Endothelial cell of umbilical vein (primary cell): ENCODE results near the gene C1QA. TPM values are rescaled to one million over a fixed set of nuclear protein-coding genes. Genes with fewer than 3 reads are reported as not detected.

Experiments
- BruUV-seq: library from RNA; stranded (reverse); fragments of 400-500 nt; replicated peaks from 2 replicates; lab custom pipeline; 2021; lab: Mats Ljungman, UMichigan
- CTCF ChIA-PET: fragments of 300-600, 350-600 bp; sonication (Branson Sonifier 250); formaldehyde crosslinking; loops from one replicate; lab custom pipeline; 2021; ENCODE audit warnings: antibody characterized with exemption, inconsistent platforms; lab: Charles Lee
- POLR2A ChIA-PET: fragments of 300-600, 350-600 bp; sonication (Branson Sonifier 250); formaldehyde crosslinking; loops from one replicate; lab custom pipeline; 2021; ENCODE audit warnings: antibody characterized with exemption, inconsistent platforms; lab: Charles Lee
- DNase-seq: peaks from one replicate; pipeline ENCODE4 v3.0.0-alpha.2; 2011; ENCODE audit warnings: low read depth, low spot score
- FAIRE-seq: peaks from 2 replicates; lab custom pipeline; 2011; peaks lifted over from hg19 to GRCh38; lab: Jason Lieb, UNC
- H2AFZ ChIP-seq: 2 replicates; pipeline ENCODE4 v1.6.0; 2012; ENCODE audit warnings: low read depth, low read length, control low read depth, inconsistent platforms
- H3K27ac ChIP-seq: 2 replicates; pipeline ENCODE4 v1.5.1; 2011; ENCODE audit warnings: low read depth, mild to moderate bottlenecking, control low read depth, low read length, moderate library complexity; ENCODE audit not compliant: insufficient read depth
- H3K27me3 ChIP-seq, 2 experiments: 2 replicates each; pipeline versions ENCODE4 v1.6.0 to v1.6.1; 2011; ENCODE audit warnings: low read length in 2 of 2, mixed read lengths in 1 of 2; ENCODE audit not compliant: control insufficient read depth in 2 of 2, insufficient read depth in 2 of 2
- H3K36me3 ChIP-seq, 2 experiments: 2 replicates in 1 of 2; 3 replicates in 1 of 2; pipeline ENCODE4 v1.5.1; 2011; ENCODE audit warnings: low read length in 2 of 2, mild to moderate bottlenecking in 1 of 2, moderate library complexity in 1 of 2; ENCODE audit not compliant: control insufficient read depth in 2 of 2, insufficient read depth in 2 of 2; ENCODE audit errors: extremely low read depth in 1 of 2
- H3K4me1 ChIP-seq: 3 replicates; pipeline ENCODE4 v1.5.1; 2011; ENCODE audit warnings: mild to moderate bottlenecking, low read length; ENCODE audit not compliant: control insufficient read depth, insufficient read depth; ENCODE audit errors: extremely low read depth
- H3K4me2 ChIP-seq: 2 replicates; pipeline ENCODE4 v1.6.1; 2011; ENCODE audit warnings: low read length, control low read depth, mixed read lengths; ENCODE audit not compliant: insufficient read depth
- H3K4me3 ChIP-seq, 3 experiments: fragments of 200-600 bp in 1 of 3; sonication (generic), shearing (Covaris generic) in 1 of 3; replicated peaks in 1 of 3; 2 replicates each; pipeline ENCODE4 v1.5.1; 2011 to 2016; ENCODE audit warnings: control low read depth in 3 of 3, low read length in 3 of 3, mild to moderate bottlenecking in 2 of 3, inconsistent platforms in 1 of 3, low read depth in 1 of 3, moderate library complexity in 1 of 3; ENCODE audit not compliant: insufficient read depth in 1 of 3
- H3K79me2 ChIP-seq: 2 replicates; pipeline ENCODE4 v1.6.0; 2012; ENCODE audit warnings: low read length, inconsistent platforms; ENCODE audit not compliant: control insufficient read depth, insufficient read depth
- H3K9ac ChIP-seq: replicated peaks from 2 replicates; pipeline ENCODE3; 2011; ENCODE audit warnings: low read length, control low read depth; ENCODE audit not compliant: insufficient read depth; ENCODE audit errors: extremely low read depth
- H3K9me1 ChIP-seq: replicated peaks from 3 replicates; pipeline ENCODE4 v1.6.0; 2011; ENCODE audit warnings: mild to moderate bottlenecking, low read length; ENCODE audit not compliant: control insufficient read depth, insufficient read depth; ENCODE audit errors: extremely low read depth
- H3K9me3 ChIP-seq: replicated peaks from 2 replicates; pipeline ENCODE4 v1.5.1; 2012; ENCODE audit warnings: low read length, inconsistent platforms; ENCODE audit not compliant: control insufficient read depth, insufficient read depth
- H4K20me1 ChIP-seq: replicated peaks from 2 replicates; pipeline ENCODE3; 2011; ENCODE audit warnings: mild to moderate bottlenecking, low read length; ENCODE audit not compliant: control insufficient read depth, insufficient read depth; ENCODE audit errors: extremely low read depth
- CTCF ChIP-seq, 2 donors: IDR thresholded peaks; 1 replicate in 1 of 2; 2 replicates in 1 of 2; pipeline ENCODE4 v1.5.1; 2011; ENCODE audit warnings: low read length in 2 of 2, mild to moderate bottlenecking in 2 of 2, moderate library complexity in 2 of 2, control low read depth in 1 of 2, inconsistent platforms in 1 of 2, low read depth in 1 of 2; ENCODE audit not compliant: insufficient read depth in 1 of 2; ENCODE audit errors: extremely low read depth in 1 of 2
- EZH2 ChIP-seq: IDR thresholded peaks from 2 replicates; pipeline ENCODE4 v1.6.1; 2012; ENCODE audit warnings: borderline replicate concordance, low read depth, mild to moderate bottlenecking, moderate library complexity, low read length, inconsistent platforms; ENCODE audit not compliant: severe bottlenecking
- FOS ChIP-seq: IDR thresholded peaks from 2 replicates; pipeline ENCODE4 v1.6.1; 2011; ENCODE audit warnings: mild to moderate bottlenecking, low read length, moderate library complexity, borderline replicate concordance; ENCODE audit not compliant: insufficient read depth
- GATA2 ChIP-seq: IDR thresholded peaks from 2 replicates; pipeline ENCODE4 v1.7.0; 2011; ENCODE audit warnings: low read depth, mild to moderate bottlenecking, moderate library complexity, mixed read lengths, low read length; ENCODE audit not compliant: insufficient read length, insufficient read depth
- JUN ChIP-seq: IDR thresholded peaks from 2 replicates; pipeline ENCODE4 v1.6.1; 2011; ENCODE audit warnings: borderline replicate concordance, low read depth; ENCODE audit not compliant: insufficient read length, insufficient read depth
- MYC ChIP-seq: IDR thresholded peaks from one replicate; pipeline ENCODE4 v1.6.1; 2011; ENCODE audit warnings: mild to moderate bottlenecking, low read depth, low read length
- POLR2A ChIP-seq: IDR thresholded peaks from 2 replicates; pipeline ENCODE4 v1.6.1; 2012; ENCODE audit warnings: low read depth, mild to moderate bottlenecking, control low read depth, low read length
- POLR2AphosphoS5 ChIP-seq: IDR thresholded peaks from 2 replicates; pipeline ENCODE4 v1.6.1; 2012; ENCODE audit warnings: low read depth, mild to moderate bottlenecking, control low read depth, low read length, moderate library complexity; ENCODE audit not compliant: insufficient read depth
- dilution Hi-C: fragments of 300-500 bp; cut with MboI; formaldehyde crosslinking; loops from one replicate; pipeline ENCODE4 v1.15.0; 2019; ENCODE audit warnings: low sequenced_read_pairs; ENCODE audit not compliant: extremely low pct_ligation_motif_present
- intact Hi-C: fragments of 100-400 bp; cut with micrococcal nuclease; formaldehyde crosslinking; loops from one replicate; pipeline ENCODE4 v1.10.0; 2022
- polyA plus RNA-seq, 4 experiments: library from polyadenylated mRNA; depleted of rRNA in 3 of 4; stranded (reverse) in 3 of 4; unstranded in 1 of 4; fragments of >200 nt; gene quantifications; 2 replicates each; pipeline versions ENCODE4 v1.2.1 to v1.2.3, GENCODE V29; 2011 to 2012; ENCODE audit warnings: missing spikeins in 1 of 4
- total RNA-seq: library from RNA; stranded (reverse); gene quantifications from 2 replicates; pipeline ENCODE4 v1.2.3, GENCODE V29; 2021
- TF ChIP-seq, protein P1 (sequence below): IDR thresholded peaks from 2 replicates; pipeline ENCODE4 v1.6.1; 2011; ENCODE audit not compliant: insufficient read depth, insufficient read length

The C1QA gene
- total and polyA plus RNA-seq, 2 donors (not counting 3 experiments of a cell fraction or from before 2014, with no cell fraction given) = not detected

DNA sequence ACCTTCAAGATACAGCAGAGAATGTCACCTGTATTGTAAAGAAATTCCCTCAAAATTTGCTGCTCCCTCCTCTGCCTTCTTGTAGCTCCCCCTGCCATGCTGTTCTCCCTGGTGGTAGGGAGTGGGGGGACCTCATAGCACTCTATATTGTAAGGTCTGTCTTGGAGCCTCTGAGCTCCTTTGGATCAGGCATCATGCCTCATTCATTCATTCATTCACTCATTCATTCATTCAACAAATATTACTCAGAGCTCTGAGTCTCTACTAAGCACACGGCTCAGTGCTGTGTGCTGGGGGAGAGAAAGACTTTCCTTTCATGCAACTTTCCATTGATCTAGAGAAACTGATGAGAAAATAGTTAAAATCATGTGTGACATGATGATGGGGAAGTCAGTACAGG lies 47.1 kb downstream of the C1QA start:
- TF ChIP-seq, protein P1, sequence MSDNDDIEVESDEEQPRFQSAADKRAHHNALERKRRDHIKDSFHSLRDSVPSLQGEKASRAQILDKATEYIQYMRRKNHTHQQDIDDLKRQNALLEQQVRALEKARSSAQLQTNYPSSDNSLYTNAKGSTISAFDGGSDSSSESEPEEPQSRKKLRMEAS = no peak
- no peak for TF ChIP-seq POLR2A
- TF ChIP-seq MYC = no peak
- no peak for TF ChIP-seq POLR2AphosphoS5
- TF ChIP-seq CTCF (IDR thresholded peaks at IDR 0.05; ENCODE audit: extremely low read depth in 1 of 2, insufficient read depth in 1 of 2, low read depth in 1 of 2, low read length in 2 of 2) = no peak
- TF ChIP-seq EZH2 = no peak
- TF ChIP-seq GATA2 = no peak
- TF ChIP-seq FOS = no peak
- no peak for TF ChIP-seq JUN
- POLR2A ChIA-PET = interaction anchor here (0.7 kb wide), 1 partner anchor 15 kb away, joined by 3 read pairs; no protein-coding TSS in a partner anchor
- H2AFZ ChIP-seq = no peak overlapping the region
- CTCF ChIA-PET = interaction anchor here (0.9 to 2.9 kb wide), 4 partner anchors 9 to 178 kb away, joined by 3 to 11 read pairs (median 6); no protein-coding TSS in a partner anchor
- dilution Hi-C loops (no loop called here), intact Hi-C loops (no loop called here)
- no peak overlapping the region for H3K9ac ChIP-seq
- peaks cover 3 to 4% of the 10 kb centered on the region in 2 experiments for H3K27me3 ChIP-seq
- H3K36me3 ChIP-seq = no peaks in the 10 kb centered on the region
- no peaks in the 10 kb centered on the region for H3K9me3 ChIP-seq
- no peak overlapping the region for H3K4me3 ChIP-seq
- no peaks in the 10 kb centered on the region for H4K20me1 ChIP-seq
- no peaks in the 10 kb centered on the region for H3K79me2 ChIP-seq
- FAIRE-seq (no peak), DNase-seq (no peak)
- H3K9me1 ChIP-seq = no peaks in the 10 kb centered on the region
- no peaks in the 10 kb centered on the region for H3K4me1 ChIP-seq
- H3K27ac ChIP-seq = no peak overlapping the region
- BruUV-seq = no TSS peak
- H3K4me2 ChIP-seq = no peak overlapping the region
